NCI-H510A (cell line): Measurements from ENCODE around the gene PLCL2.
"Not testable (repeated sequence)": the region's sequence is repeated elsewhere in the genome, so short reads cannot be mapped to it uniquely, and the experiment has no call there.

Experiments
- DNase-seq: peaks from one replicate; lab custom pipeline; 2025; lab: John Stamatoyannopoulos, UW

Gene PLCL2

GRCh38 chr3:17076940-17077605 lies 192.3 kb downstream of the PLCL2 start:
- DNase-seq = no peak

- no peak for DNase-seq
Observed at GRCh38 chr3:17077606-17078005, 192.9 kb downstream of the PLCL2 start.

DNA sequence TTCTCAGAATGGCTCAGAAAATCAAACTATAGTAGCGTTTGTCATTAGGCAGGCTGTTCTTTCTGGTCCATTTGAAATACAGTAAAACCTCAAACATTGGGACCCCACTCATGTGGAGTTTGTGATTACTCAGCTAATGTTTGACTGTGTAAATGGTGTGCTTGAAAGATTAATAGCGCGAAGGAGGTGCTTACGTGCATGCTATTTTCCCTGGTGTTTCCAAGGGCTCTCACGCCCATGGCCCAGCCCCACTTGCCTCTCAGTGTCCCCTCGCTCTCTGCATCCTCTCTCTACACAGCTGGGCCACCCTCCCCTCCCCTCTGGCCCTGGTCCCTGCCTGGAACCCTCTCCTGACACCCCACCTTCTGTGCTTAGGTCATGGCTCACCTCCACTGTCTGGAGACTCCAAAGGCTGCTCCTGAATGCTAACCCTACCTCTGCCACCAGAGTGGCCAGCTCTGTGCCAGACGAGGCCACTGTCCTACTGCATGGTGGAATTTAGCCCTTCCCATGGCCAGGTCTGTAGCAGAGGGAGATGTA lies 194.2 kb downstream of the PLCL2 start:
- no peak for DNase-seq

- DNase-seq = no peak
Observed at GRCh38 chr3:17079933-17080332, 195.2 kb downstream of the PLCL2 start.

DNA sequence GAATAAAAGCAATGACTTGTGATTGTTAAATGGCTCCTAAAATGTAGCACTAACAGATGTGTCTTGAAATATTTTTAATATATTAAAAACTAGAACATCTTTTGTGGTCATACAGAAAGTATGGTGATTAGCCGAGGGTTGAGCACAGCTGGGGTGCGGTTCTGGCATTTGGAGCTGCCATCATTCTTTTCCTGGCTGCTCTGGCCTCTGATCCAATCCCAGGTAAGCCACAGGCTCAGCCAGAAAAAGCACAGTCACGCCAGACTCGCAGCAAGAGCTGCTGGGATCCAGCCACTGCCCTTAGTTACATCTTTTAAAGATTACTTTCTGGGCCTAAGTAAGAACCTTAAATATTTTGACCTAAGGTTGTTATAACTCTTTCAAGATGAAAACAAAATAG lies 196.8 kb downstream of the PLCL2 start:
- DNase-seq = no peak

- no peak for DNase-seq
Observed at GRCh38 chr3:17087509-17087908, 202.8 kb downstream of the PLCL2 start.

DNA sequence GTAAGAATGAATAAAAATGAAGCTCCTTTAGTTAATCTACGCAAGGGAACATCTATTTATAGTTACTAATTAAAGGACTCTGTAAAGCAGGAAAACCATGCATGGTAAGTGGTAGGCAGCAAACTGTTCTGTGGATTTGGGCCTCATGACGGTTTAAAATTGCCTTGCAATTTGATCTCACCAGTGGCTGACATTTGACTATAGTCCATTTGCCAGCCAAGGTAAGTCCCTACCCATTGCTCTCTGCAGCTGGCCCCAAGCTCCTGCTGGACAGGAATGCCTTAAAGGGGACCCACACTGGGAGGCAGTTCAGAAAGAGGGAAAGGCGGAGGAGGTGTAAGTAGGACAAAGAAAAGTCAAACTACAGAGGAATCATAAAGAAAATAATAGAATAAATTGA lies 203.3 kb downstream of the PLCL2 start:
- DNase-seq = no peak

DNA sequence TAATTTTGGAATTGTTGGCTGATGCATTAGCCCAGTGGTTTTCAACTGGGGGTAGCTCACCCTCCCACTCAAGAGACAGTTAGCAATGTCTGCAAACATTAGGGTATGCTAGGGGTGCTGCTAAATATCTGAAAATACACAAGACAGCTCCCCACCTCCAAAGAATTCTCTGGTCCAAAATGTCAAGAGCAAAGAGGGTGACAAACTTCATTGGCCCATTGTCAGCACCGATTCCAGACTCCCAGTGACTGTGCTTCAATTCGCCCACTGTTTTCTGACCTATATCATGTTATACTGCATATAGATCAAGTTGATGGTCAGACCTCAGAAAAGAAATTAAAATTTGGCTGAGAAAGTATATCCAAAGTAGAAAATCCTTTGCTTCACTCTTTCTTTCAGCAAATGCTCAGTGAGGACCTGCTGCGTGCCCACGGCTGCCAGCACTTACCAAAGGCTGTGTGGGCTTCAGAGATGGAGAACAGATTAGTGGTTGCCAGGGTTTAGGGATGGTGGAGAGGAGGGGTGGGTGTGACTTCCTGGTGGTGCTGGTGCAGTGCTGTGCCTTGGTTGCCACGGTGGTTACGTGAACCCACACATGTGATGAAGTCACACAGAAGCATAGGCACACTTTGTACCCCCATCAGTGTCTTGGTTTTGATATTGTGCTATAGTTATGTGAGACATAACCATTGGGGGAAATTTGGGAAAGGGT lies 204.0 kb downstream of the PLCL2 start:
- DNase-seq = no peak

DNA sequence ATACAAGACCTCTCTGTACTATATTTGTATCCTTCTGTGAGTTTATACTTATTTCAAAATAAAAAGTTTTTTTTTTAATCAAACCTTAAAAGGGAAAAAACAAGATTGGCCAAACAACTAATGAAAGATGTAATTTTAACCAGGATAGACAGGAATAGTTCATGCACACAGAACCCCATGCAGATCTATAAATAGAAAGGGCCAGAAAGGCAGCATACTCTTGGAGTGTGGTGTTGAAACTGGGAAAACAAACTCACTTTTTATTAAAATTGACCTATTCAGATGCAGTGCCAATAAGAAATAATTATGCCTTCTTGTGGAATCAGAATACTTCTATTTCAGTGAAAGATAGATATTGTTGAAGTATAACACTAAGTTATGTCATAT lies 204.6 kb downstream of the PLCL2 start:
- DNase-seq = no peak

GRCh38 chr3:17090280-17090983 lies 205.7 kb downstream of the PLCL2 start:
- DNase-seq = no peak

DNA sequence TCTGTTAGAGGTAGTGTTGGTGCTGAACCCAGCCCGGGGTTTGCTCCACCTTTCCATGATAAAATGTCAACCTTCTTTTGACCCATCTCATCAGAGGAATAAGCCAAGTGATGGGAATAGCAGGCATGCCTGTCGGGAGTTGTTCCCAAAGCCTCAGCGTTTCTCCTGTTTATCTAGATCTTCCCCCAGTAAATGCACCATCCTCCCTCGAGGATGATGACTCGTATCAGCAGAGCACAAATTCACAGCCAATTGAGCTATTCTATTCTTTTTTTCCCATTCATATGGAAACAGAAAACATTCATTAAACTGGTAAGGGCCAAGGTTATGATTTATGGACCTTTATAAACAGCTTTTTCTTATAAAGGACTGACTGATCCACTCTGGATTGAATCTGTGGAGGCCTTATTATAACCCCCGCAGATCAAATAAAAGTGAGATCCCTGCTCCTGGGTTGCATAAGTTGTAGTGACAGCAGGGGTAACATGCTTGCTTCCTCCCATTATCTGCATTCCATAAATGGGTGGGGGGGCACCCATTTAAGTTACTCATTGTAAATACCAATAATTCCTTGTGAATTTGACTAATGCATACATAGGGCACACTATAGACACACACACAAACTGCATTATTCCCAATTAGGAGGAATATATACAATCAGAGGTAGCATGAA lies 207.3 kb downstream of the PLCL2 start:
- DNase-seq = no peak

- DNase-seq = no peak
Observed at GRCh38 chr3:17092583-17092933, 207.8 kb downstream of the PLCL2 start.

- DNase-seq = no peak
Observed at GRCh38 chr3:17094551-17094950, 209.8 kb downstream of the PLCL2 start.

DNA sequence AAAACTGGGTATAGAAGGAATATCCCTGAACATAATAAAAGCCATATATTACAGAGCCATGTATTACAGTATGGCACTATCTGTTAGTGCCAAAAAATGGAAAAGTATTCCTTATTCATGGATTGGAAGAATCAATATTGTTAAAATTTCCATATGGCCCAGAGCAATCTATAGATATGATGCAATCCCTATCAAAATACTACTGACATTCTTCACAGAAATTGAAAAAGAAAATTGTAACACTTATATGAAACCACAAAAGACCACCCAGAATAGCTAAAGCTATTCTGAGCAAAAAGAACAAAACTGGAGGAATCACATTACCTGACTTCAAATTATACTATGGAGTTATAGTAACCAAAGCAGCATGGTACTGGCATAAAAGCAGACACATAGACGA lies 218.8 kb downstream of the PLCL2 start:
- DNase-seq = no peak

DNA sequence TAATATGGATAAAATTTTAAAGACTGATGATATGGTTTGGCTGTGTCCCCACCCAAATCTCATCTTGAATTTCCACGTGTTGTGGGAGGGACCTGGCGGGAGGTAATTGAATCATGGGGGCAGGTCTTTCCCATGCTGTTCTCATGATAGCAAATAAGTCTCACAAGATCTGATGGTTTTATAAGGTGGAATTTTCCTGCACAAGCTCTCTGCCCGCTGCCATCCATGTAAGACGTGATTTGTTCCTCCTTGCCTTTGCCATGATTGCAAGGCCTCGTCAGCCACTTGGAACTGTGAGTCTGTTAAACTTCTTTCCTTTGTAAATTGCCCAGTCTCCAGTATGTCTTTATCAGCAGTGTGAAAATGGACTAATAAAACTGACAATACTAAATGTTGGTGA lies 222.0 kb downstream of the PLCL2 start:
- DNase-seq = not testable (repeated sequence)

- no peak for DNase-seq
Observed at GRCh38 chr3:17110660-17111396, 226.1 kb downstream of the PLCL2 start.

DNA sequence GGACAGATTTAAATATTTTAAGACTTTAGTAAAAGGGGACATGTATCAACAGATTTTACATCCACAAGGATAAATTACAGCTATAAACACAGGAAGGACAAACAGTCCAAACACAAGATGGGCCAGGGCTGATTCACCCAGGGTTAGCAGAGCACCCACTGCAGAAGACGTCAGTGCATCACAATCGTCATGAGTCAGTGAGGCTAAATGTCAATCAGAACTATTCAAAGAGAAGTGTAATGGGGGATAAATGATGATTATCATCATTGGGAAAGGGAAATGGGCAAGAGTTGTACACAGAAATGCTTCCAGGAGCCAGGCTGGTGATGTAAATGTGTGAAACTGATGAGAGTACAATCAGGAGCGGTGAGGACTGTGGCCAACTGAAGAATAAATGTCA lies 226.8 kb downstream of the PLCL2 start:
- DNase-seq = no peak

- DNase-seq = no peak
Observed at GRCh38 chr3:17115186-17115585, 230.4 kb downstream of the PLCL2 start.

- no peak for DNase-seq
Observed at GRCh38 chr3:17116007-17116600, 231.3 kb downstream of the PLCL2 start.

GRCh38 chr3:17118771-17119170 lies 234.0 kb downstream of the PLCL2 start:
- DNase-seq = no peak
